Suprapubic skin (tissue), 4 donors: Measurements from ENCODE around the gene BBC3. TPM values are rescaled to one million over a fixed set of nuclear protein-coding genes. Genes with fewer than 3 reads are reported as not detected.

Experiments used
- DNase-seq, 2 donors: peaks; one replicate each; pipeline ENCODE4 v3.0.0-alpha.2; 2019; ENCODE audit warnings: low spot score in 2 of 2
- H3K27ac ChIP-seq: fragments of 200-600 bp; sonication (generic); one replicate; pipeline ENCODE4 v1.5.1; 2019
- H3K27me3 ChIP-seq: fragments of 200-600 bp; sonication (generic); one replicate; pipeline ENCODE4 v1.5.1; 2019
- H3K36me3 ChIP-seq: fragments of 200-600 bp; sonication (generic); one replicate; pipeline ENCODE4 v1.5.1; 2019
- H3K4me1 ChIP-seq: fragments of 200-600 bp; sonication (generic); one replicate; pipeline ENCODE4 v1.5.1; 2019
- H3K4me3 ChIP-seq: fragments of 200-600 bp; sonication (generic); one replicate; pipeline ENCODE4 v1.5.1; 2019; ENCODE audit warnings: mild to moderate bottlenecking
- H3K9me3 ChIP-seq: fragments of 200-600 bp; sonication (generic); one replicate; pipeline ENCODE4 v1.5.1; 2019
- EP300 ChIP-seq: sonication (generic); formaldehyde crosslinking; IDR thresholded peaks from one replicate; pipeline ENCODE4 v1.6.1; 2017; ENCODE audit warnings: antibody characterized with exemption
- POLR2A ChIP-seq, 2 donors: fragments of 450-650 bp; IDR thresholded peaks; one replicate each; pipeline ENCODE4 v1.6.1; 2017; ENCODE audit warnings: antibody characterized with exemption in 2 of 2, mild to moderate bottlenecking in 2 of 2, moderate library complexity in 2 of 2
- POLR2AphosphoS5 ChIP-seq, 3 donors: sonication (generic); formaldehyde crosslinking; IDR thresholded peaks; one replicate each; pipeline ENCODE4 v1.6.1; 2017; ENCODE audit warnings: antibody characterized with exemption in 3 of 3
- WGBS: methylation state at CpG from one replicate; pipeline ENCODE4 v1.1.5; 2018; 5-methylcytosine and 5-hydroxymethylcytosine counted together
- total RNA-seq, 4 donors: library from RNA; depleted of rRNA; stranded (reverse); fragments of >200 nt; gene quantifications; one replicate each; pipeline ENCODE4 v1.1.0, GENCODE V29; 2016
- TF ChIP-seq, protein P1 (sequence below), 2 donors: fragments of 200-600 bp in 1 of 2; fragments of 450-650 bp in 1 of 2; sonication (generic) in 1 of 2; IDR thresholded peaks; one replicate each; pipeline ENCODE4 v1.5.1; 2016 to 2019; ENCODE audit warnings: antibody characterized with exemption in 2 of 2, mild to moderate bottlenecking in 1 of 2, moderate library complexity in 1 of 2

Gene BBC3
- total RNA-seq, 4 donors from 2014 or later, result 5.6 to 13.6 (median 9.7) TPM

DNA sequence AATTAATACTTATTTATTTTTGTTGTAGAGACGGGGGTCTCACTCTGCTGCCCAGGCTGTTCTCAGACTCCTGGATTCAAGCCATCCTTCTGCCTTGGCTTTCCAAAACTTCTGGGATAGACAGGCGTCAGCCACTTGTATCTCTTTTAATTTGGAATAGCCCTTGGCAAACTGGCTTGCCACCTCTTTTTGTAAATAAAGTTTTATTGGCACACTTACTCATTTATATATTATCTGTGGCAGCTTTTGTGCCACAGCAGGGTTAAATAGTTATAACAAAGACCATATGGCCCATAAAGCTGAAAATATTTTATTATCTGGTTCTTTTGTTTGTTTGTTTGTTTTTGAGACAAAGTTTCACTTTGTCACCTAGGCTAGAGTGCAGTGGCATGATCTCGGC, 30.5 kb downstream of the BBC3 start:
- Histone ChIP-seq H3K4me3 (no peak overlapping the region), H3K4me1 (no peaks in the 10 kb centered on the region), H3K27me3 (no peaks in the 10 kb centered on the region), H3K27ac (no peak overlapping the region), H3K9me3 (no peaks in the 10 kb centered on the region), H3K36me3 (peaks cover 53% of the 10 kb centered on the region)
- TF ChIP-seq, protein P1, sequence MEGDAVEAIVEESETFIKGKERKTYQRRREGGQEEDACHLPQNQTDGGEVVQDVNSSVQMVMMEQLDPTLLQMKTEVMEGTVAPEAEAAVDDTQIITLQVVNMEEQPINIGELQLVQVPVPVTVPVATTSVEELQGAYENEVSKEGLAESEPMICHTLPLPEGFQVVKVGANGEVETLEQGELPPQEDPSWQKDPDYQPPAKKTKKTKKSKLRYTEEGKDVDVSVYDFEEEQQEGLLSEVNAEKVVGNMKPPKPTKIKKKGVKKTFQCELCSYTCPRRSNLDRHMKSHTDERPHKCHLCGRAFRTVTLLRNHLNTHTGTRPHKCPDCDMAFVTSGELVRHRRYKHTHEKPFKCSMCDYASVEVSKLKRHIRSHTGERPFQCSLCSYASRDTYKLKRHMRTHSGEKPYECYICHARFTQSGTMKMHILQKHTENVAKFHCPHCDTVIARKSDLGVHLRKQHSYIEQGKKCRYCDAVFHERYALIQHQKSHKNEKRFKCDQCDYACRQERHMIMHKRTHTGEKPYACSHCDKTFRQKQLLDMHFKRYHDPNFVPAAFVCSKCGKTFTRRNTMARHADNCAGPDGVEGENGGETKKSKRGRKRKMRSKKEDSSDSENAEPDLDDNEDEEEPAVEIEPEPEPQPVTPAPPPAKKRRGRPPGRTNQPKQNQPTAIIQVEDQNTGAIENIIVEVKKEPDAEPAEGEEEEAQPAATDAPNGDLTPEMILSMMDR (IDR thresholded peaks at IDR 0.05), result no peak
- TF ChIP-seq POLR2AphosphoS5 (IDR thresholded peaks at IDR 0.05) (no peak), EP300 (no peak), POLR2A (IDR thresholded peaks at IDR 0.05) (no peak)
- no peak for DNase-seq
- WGBS, result 70% methylated on average over 3 of the region's 3 CpGs

- Histone ChIP-seq H3K4me1 (no peaks in the 10 kb centered on the region), H3K36me3 (peaks cover 36% of the 10 kb centered on the region), H3K9me3 (no peaks in the 10 kb centered on the region), H3K27me3 (no peaks in the 10 kb centered on the region), H3K4me3 (no peak overlapping the region), H3K27ac (no peak overlapping the region)
- TF ChIP-seq POLR2A (IDR thresholded peaks at IDR 0.05) (no peak), EP300 (no peak), POLR2AphosphoS5 (IDR thresholded peaks at IDR 0.05) (no peak)
- TF ChIP-seq, protein P1 (IDR thresholded peaks at IDR 0.05), result no peak
- 89% methylated on average over 4 of the region's 4 CpGs for WGBS
- DNase-seq, result no peak
These were observed 33.9 kb downstream of the BBC3 start for GRCh38 chr19:47197141-47197540.

- H3K27me3 ChIP-seq, result no peaks in the 10 kb centered on the region
- no peak overlapping the region for H3K4me3 ChIP-seq
- H3K9me3 ChIP-seq, result no peaks in the 10 kb centered on the region
- WGBS, result 88% methylated on average over 1 of the region's 1 CpG
- H3K36me3 ChIP-seq, result peaks cover 31% of the 10 kb centered on the region
- no peak for DNase-seq
- no peak for TF ChIP-seq EP300
- TF ChIP-seq POLR2AphosphoS5 (IDR thresholded peaks at IDR 0.05), result no peak
- TF ChIP-seq POLR2A (IDR thresholded peaks at IDR 0.05), result no peak
- TF ChIP-seq, protein P1 (IDR thresholded peaks at IDR 0.05), result no peak
- H3K27ac ChIP-seq, result no peak overlapping the region
- H3K4me1 ChIP-seq, result peaks cover 11% of the 10 kb centered on the region
These were observed 35.6 kb downstream of the BBC3 start for GRCh38 chr19:47195434-47195833.

- peak overlapping the region; percentile 72 for H3K27ac ChIP-seq
- H3K4me1 ChIP-seq, result peaks cover 32% of the 10 kb centered on the region
- no peaks in the 10 kb centered on the region for H3K9me3 ChIP-seq
- WGBS, result 28% methylated on average over 12 of the region's 12 CpGs
- no peak overlapping the region for H3K4me3 ChIP-seq
- H3K27me3 ChIP-seq, result no peaks in the 10 kb centered on the region
- DNase-seq, result no peak
- H3K36me3 ChIP-seq, result no peaks in the 10 kb centered on the region
- TF ChIP-seq, protein P1 (IDR thresholded peaks at IDR 0.05), result no peak
- no peak for TF ChIP-seq POLR2AphosphoS5 (IDR thresholded peaks at IDR 0.05)
- no peak for TF ChIP-seq POLR2A (IDR thresholded peaks at IDR 0.05)
- TF ChIP-seq EP300, result no peak
These were observed 40.8 kb downstream of the BBC3 start for GRCh38 chr19:47190167-47190727.

DNA sequence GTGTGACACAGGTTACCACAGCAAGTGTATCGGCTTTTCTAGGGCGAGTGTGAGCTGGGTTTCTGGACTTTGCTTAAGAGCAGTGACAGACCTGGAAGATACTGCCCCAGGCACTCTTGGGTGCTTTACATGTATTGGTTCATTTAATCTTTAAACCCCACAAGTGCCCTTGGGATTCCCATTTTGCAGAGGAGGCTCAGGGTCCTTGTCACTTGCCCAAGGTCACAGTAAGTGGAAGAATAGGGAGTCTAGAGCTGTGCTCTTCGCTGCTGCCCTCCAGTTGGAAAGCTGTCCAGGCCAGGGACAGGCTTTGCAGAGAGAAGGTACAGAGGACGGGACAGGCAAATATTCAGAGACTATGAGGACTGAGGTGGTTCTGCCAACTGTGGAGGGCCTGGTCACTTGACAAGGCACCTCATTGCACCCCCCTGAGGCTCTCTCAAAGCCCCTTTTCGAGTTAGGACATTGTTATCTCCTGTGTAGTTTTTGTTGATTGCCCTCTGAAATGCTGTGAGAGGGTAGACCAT, 42.4 kb downstream of the BBC3 start:
- H3K27ac ChIP-seq, result peak overlapping the region; percentile 72
- H3K27me3 ChIP-seq, result no peaks in the 10 kb centered on the region
- DNase-seq, result no peak
- H3K4me3 ChIP-seq, result no peak overlapping the region
- 85% methylated on average over 5 of the region's 5 CpGs for WGBS
- TF ChIP-seq POLR2AphosphoS5 (IDR thresholded peaks at IDR 0.05), result no peak
- TF ChIP-seq EP300, result no peak
- TF ChIP-seq, protein P1 (IDR thresholded peaks at IDR 0.05), result no peak
- TF ChIP-seq POLR2A (IDR thresholded peaks at IDR 0.05), result no peak
- peaks cover 34% of the 10 kb centered on the region for H3K4me1 ChIP-seq
- no peaks in the 10 kb centered on the region for H3K36me3 ChIP-seq
- H3K9me3 ChIP-seq, result no peaks in the 10 kb centered on the region
